GM12872 (cell line): Measurements from ENCODE around the gene PLP2.
A peak's percentile ranks its signal among the peaks of the same experiment; 100 is the strongest.

ENCODE experiments used
- TF ChIP-seq, protein P1 (sequence below): IDR thresholded peaks from 3 replicates; pipeline ENCODE4 v1.5.1; 2011; ENCODE audit warnings: low read depth, mild to moderate bottlenecking, low read length, moderate library complexity; ENCODE audit not compliant: insufficient read depth

PLP2 gene

DNA sequence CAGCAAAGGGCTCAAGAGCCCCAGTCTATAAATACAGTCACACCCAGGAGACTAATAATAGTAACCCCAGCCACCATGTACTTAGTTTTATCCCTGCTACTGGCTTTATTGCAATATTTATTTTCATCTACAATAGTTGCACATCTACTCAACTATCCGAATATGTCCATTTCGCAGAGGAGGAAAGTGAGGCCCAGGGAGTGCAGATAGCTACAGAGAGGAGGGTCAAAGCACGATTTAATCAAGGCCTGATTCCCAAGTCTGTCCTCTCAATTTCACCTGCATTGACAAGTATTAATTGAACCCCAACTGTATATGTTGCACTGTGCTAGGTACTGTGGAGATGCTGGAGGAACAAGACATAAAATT lies 4.0 kb upstream of the PLP2 start:
- TF ChIP-seq, protein P1, sequence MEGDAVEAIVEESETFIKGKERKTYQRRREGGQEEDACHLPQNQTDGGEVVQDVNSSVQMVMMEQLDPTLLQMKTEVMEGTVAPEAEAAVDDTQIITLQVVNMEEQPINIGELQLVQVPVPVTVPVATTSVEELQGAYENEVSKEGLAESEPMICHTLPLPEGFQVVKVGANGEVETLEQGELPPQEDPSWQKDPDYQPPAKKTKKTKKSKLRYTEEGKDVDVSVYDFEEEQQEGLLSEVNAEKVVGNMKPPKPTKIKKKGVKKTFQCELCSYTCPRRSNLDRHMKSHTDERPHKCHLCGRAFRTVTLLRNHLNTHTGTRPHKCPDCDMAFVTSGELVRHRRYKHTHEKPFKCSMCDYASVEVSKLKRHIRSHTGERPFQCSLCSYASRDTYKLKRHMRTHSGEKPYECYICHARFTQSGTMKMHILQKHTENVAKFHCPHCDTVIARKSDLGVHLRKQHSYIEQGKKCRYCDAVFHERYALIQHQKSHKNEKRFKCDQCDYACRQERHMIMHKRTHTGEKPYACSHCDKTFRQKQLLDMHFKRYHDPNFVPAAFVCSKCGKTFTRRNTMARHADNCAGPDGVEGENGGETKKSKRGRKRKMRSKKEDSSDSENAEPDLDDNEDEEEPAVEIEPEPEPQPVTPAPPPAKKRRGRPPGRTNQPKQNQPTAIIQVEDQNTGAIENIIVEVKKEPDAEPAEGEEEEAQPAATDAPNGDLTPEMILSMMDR, result no peak

DNA sequence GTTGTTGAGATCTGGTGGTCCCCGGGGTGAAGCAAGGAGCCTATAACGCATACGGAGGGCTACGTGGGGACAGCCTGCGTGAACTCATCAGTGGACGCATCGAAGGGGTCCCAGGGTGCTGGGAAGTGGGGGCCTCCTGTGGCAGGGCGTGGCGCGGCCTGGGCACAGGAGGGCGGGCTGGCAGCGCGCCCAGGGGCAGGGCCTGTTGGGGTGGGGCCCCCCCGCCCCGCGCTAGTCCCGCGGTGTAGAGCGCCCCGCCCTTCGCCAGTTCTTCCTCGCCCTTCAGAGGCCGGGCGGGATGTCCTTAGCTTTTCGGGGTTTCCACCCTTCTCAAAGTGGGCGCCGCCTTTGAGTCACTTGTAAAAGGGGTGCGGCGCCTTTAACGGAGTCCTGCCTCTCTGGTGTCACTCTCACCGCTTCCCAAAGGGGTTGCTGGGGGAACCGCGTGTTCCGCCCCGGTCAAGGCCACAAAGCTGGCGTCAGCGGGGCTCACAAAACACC lies 632 bp downstream of the PLP2 start:
- TF ChIP-seq, protein P1, result no peak

GRCh38 chrX:49174723-49175122 lies 3.0 kb downstream of the PLP2 start:
- TF ChIP-seq, protein P1, result no peak

GRCh38 chrX:49175435-49176274 lies 4.0 kb downstream of the PLP2 start:
- TF ChIP-seq, protein P1, result no peak

- TF ChIP-seq, protein P1, result no peak
Observed at GRCh38 chrX:49176421-49177326, 5.0 kb downstream of the PLP2 start.

DNA sequence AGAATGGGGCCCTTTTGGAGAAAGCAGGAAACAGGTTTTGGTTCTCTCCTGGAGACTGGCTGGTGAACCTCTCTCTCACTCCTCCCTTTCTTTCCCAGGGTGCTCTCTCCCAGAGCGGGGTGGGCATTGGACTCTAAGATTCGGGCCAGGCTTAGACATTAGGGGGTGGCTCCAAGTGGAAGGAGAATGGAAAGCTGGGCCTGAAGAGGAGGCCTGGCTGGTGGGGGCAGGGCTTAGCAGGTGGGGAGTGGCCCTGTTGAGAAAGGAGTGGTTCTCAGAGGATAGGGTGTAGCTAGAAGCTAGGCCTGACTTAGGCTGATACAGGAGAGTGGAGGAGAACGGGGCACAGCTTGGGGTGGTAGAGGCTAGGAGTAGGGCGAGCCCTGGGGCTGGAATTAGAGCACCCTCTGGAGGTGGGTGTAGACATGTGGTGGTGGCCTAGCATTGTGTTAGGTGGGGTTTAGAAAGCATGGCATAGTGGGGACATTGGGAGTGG lies 5.7 kb downstream of the PLP2 start:
- TF ChIP-seq, protein P1, result peak; percentile 21; the same call in 1 of the 3 replicates
